HEK293 (cell line): ENCODE data around the gene NOG.
A peak's percentile ranks its signal among the peaks of the same experiment; 100 is the strongest.

ENCODE experiments used
- CTCF ChIA-PET: fragments of 350-600 bp; formaldehyde crosslinking; extraction: SDS; loops from one replicate; lab custom pipeline; 2021; ENCODE audit warnings: antibody characterized with exemption; lab: Yijun Ruan, JAX
- POLR2A ChIA-PET: fragments of 300-600 bp; formaldehyde crosslinking; extraction: SDS; loops from one replicate; lab custom pipeline; 2020; ENCODE audit warnings: antibody characterized with exemption, inconsistent platforms; lab: Yijun Ruan, JAX
- H3K27ac ChIP-seq: fragments of 200-500 bp; sonication (Bioruptor generic); 2 replicates; pipeline ENCODE4 v1.5.1; 2014; ENCODE audit warnings: low read depth, low read length, control low read depth, inconsistent platforms; ENCODE audit errors: extremely low read depth
- H3K36me3 ChIP-seq, 2 experiments: fragments of 200-500 bp in 1 of 2; sonication (Bioruptor generic) in 1 of 2; 1 replicate in 1 of 2; 2 replicates in 1 of 2; pipeline ENCODE4 v1.5.1; 2014 to 2017; ENCODE audit warnings: inconsistent platforms in 2 of 2, low read length in 2 of 2; ENCODE audit not compliant: control insufficient read depth in 2 of 2, insufficient read depth in 1 of 2
- H3K4me1 ChIP-seq: fragments of 200-500 bp; sonication (Bioruptor generic); 2 replicates; pipeline ENCODE4 v1.5.1; 2014; ENCODE audit warnings: mild to moderate bottlenecking, low read length, inconsistent platforms; ENCODE audit not compliant: control insufficient read depth, insufficient read depth
- H3K4me3 ChIP-seq: 2 replicates; pipeline ENCODE4 v1.5.1; 2011; ENCODE audit warnings: low read depth, mild to moderate bottlenecking, control low read depth, low read length, moderate library complexity
- H3K9me3 ChIP-seq: fragments of 200-500 bp; sonication (Bioruptor generic); 2 replicates; pipeline ENCODE4 v1.5.1; 2014; ENCODE audit warnings: low read depth, low read length, inconsistent platforms; ENCODE audit not compliant: control insufficient read depth, insufficient read depth
- BCL11B ChIP-seq: fragments of 450-650 bp; formaldehyde crosslinking; IDR thresholded peaks from 2 replicates; pipeline ENCODE4 v1.5.1; 2016; ENCODE audit warnings: low read depth, missing biosample characterization, missing genetic modification characterization
- HOXC10 ChIP-seq: sonication (generic); formaldehyde crosslinking; IDR thresholded peaks from 2 replicates; pipeline ENCODE4 v1.8.1; 2023; ENCODE audit warnings: mild to moderate bottlenecking, missing genetic modification reagents
- KLF9 ChIP-seq: fragments of 450-650 bp; formaldehyde crosslinking; IDR thresholded peaks from 2 replicates; pipeline ENCODE4 v1.5.1; 2016; ENCODE audit warnings: missing biosample characterization, missing genetic modification characterization, low read depth
- TCF7L2 ChIP-seq: IDR thresholded peaks from 2 replicates; pipeline ENCODE4 v1.6.1; 2011; ENCODE audit warnings: low read depth, mild to moderate bottlenecking, inconsistent platforms, low read length, moderate library complexity, borderline replicate concordance
- ZIC2 ChIP-seq: fragments of 450-650 bp; formaldehyde crosslinking; IDR thresholded peaks from 2 replicates; pipeline ENCODE4 v1.5.1; 2016; ENCODE audit warnings: missing biosample characterization, missing genetic modification characterization
- ZNF10 ChIP-seq: fragments of 450-650 bp; formaldehyde crosslinking; IDR thresholded peaks from 2 replicates; pipeline ENCODE4 v1.5.1; 2017; ENCODE audit warnings: missing biosample characterization, missing genetic modification characterization
- ZNF138 ChIP-seq: fragments of 450-650 bp; formaldehyde crosslinking; IDR thresholded peaks from 2 replicates; pipeline ENCODE4 v1.5.1; 2016; ENCODE audit warnings: missing biosample characterization, missing genetic modification characterization, borderline replicate concordance
- ZNF155 ChIP-seq: fragments of 450-650 bp; formaldehyde crosslinking; IDR thresholded peaks from 2 replicates; pipeline ENCODE4 v1.5.1; 2016; ENCODE audit warnings: missing biosample characterization, missing genetic modification characterization
- ZNF174 ChIP-seq: fragments of 450-650 bp; formaldehyde crosslinking; IDR thresholded peaks from 2 replicates; pipeline ENCODE4 v1.5.0; 2017; ENCODE audit warnings: missing biosample characterization, mild to moderate bottlenecking, missing genetic modification characterization
- ZNF274 ChIP-seq, 2 experiments: fragments of 200-500 bp in 1 of 2; fragments of 450-650 bp in 1 of 2; sonication (Bioruptor generic) in 1 of 2; formaldehyde crosslinking in 1 of 2; IDR thresholded peaks; 2 replicates each; pipeline versions ENCODE4 v1.5.1 to v1.6.1; 2014 to 2016; ENCODE audit warnings: borderline replicate concordance in 1 of 2, inconsistent platforms in 1 of 2, low read length in 1 of 2, missing biosample characterization in 1 of 2, missing genetic modification characterization in 1 of 2
- ZNF514 ChIP-seq: fragments of 450-650 bp; formaldehyde crosslinking; IDR thresholded peaks from 2 replicates; pipeline ENCODE4 v1.5.1; 2016; ENCODE audit warnings: missing biosample characterization, missing genetic modification characterization
- ZNF600 ChIP-seq: fragments of 450-650 bp; formaldehyde crosslinking; IDR thresholded peaks from 2 replicates; pipeline ENCODE4 v1.5.1; 2016; ENCODE audit warnings: missing biosample characterization, missing genetic modification characterization
- ZNF610 ChIP-seq: fragments of 450-650 bp; formaldehyde crosslinking; IDR thresholded peaks from 2 replicates; pipeline ENCODE4 v1.5.1; 2016; ENCODE audit warnings: missing biosample characterization, missing genetic modification characterization, borderline replicate concordance
- ZNF629 ChIP-seq: fragments of 450-650 bp; formaldehyde crosslinking; IDR thresholded peaks from 2 replicates; pipeline ENCODE4 v1.5.1; 2017; ENCODE audit warnings: missing biosample characterization, missing genetic modification characterization
- ZNF654 ChIP-seq: fragments of 450-650 bp; formaldehyde crosslinking; IDR thresholded peaks from 2 replicates; pipeline ENCODE4 v1.5.1; 2016; ENCODE audit warnings: low read depth, missing biosample characterization, missing genetic modification characterization
- ZNF670 ChIP-seq: fragments of 450-650 bp; formaldehyde crosslinking; IDR thresholded peaks from 2 replicates; pipeline ENCODE4 v1.5.1; 2016; ENCODE audit warnings: missing biosample characterization, missing genetic modification characterization, low read depth
- ZNF768 ChIP-seq: fragments of 450-650 bp; formaldehyde crosslinking; IDR thresholded peaks from 2 replicates; pipeline ENCODE4 v1.5.1; 2018; ENCODE audit warnings: missing biosample characterization, mild to moderate bottlenecking, missing genetic modification characterization
- TF ChIP-seq, protein P1 (sequence below): fragments of 450-650 bp; formaldehyde crosslinking; IDR thresholded peaks from 2 replicates; pipeline ENCODE4 v1.5.1; 2016; ENCODE audit warnings: missing biosample characterization, missing genetic modification characterization
- TF ChIP-seq, protein P2 (sequence below): fragments of 450-650 bp; formaldehyde crosslinking; IDR thresholded peaks from 2 replicates; pipeline ENCODE4 v1.5.1; 2017; ENCODE audit warnings: missing biosample characterization, missing genetic modification characterization
- TF ChIP-seq, protein P3 (sequence below): fragments of 450-650 bp; formaldehyde crosslinking; IDR thresholded peaks from 2 replicates; pipeline ENCODE4 v1.5.1; 2017; ENCODE audit warnings: missing biosample characterization, missing genetic modification characterization

Gene NOG

DNA sequence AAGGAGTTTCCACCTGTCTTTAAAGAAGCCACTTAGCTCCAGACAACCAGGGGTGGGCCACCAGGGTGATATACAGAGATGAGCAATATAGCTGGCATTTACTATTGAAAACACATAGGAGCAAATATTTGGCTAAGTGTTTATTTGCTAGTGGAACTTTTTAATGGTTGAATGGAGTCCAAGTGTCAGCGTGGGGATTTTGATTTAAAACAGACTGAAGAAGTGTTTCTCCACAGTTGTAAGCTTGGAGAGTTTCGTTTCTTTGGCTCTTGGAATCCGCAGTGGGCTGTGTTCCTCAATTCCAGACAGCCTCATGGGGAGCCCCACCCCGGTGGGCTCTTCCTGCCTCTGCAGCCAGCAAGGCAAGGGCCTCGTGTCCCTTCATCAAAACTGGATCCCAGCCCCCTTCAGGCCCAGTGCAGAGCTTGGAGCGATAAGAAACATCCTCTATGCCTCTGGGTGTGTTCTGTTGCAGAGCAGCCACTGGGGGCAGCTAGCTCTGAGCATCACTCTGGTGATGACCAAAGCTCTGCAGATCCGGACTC, 36.1 kb downstream of the NOG start:
- ChIA-PET CTCF (interaction anchor here (0.6 to 2.1 kb wide), 20 partner anchors 9 to 371 kb away, joined by 3 to 15 read pairs (median 5); partner anchors contain the start of gene NOG), POLR2A (interaction anchor here (0.9 to 1.1 kb wide), 2 partner anchors 32 to 36 kb away, joined by 3 read pairs; partner anchors contain the start of gene NOG)
- Histone ChIP-seq H3K36me3 (no peaks in the 10 kb centered on the region), H3K4me3 (no peak overlapping the region), H3K9me3 (no peaks in the 10 kb centered on the region), H3K27ac (no peak overlapping the region), H3K4me1 (no peaks in the 10 kb centered on the region)
- no peak for TF ChIP-seq ZNF600 (tag by site-specific recombination)
- TF ChIP-seq, protein P1, sequence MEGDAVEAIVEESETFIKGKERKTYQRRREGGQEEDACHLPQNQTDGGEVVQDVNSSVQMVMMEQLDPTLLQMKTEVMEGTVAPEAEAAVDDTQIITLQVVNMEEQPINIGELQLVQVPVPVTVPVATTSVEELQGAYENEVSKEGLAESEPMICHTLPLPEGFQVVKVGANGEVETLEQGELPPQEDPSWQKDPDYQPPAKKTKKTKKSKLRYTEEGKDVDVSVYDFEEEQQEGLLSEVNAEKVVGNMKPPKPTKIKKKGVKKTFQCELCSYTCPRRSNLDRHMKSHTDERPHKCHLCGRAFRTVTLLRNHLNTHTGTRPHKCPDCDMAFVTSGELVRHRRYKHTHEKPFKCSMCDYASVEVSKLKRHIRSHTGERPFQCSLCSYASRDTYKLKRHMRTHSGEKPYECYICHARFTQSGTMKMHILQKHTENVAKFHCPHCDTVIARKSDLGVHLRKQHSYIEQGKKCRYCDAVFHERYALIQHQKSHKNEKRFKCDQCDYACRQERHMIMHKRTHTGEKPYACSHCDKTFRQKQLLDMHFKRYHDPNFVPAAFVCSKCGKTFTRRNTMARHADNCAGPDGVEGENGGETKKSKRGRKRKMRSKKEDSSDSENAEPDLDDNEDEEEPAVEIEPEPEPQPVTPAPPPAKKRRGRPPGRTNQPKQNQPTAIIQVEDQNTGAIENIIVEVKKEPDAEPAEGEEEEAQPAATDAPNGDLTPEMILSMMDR (tag by site-specific recombination) = peak; percentile 59
- TF ChIP-seq ZIC2 (tag by site-specific recombination) = no peak
- TF ChIP-seq ZNF138 = no peak
- TF ChIP-seq, protein P2, sequence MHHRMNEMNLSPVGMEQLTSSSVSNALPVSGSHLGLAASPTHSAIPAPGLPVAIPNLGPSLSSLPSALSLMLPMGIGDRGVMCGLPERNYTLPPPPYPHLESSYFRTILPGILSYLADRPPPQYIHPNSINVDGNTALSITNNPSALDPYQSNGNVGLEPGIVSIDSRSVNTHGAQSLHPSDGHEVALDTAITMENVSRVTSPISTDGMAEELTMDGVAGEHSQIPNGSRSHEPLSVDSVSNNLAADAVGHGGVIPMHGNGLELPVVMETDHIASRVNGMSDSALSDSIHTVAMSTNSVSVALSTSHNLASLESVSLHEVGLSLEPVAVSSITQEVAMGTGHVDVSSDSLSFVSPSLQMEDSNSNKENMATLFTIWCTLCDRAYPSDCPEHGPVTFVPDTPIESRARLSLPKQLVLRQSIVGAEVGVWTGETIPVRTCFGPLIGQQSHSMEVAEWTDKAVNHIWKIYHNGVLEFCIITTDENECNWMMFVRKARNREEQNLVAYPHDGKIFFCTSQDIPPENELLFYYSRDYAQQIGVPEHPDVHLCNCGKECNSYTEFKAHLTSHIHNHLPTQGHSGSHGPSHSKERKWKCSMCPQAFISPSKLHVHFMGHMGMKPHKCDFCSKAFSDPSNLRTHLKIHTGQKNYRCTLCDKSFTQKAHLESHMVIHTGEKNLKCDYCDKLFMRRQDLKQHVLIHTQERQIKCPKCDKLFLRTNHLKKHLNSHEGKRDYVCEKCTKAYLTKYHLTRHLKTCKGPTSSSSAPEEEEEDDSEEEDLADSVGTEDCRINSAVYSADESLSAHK (tag by site-specific recombination) = no peak
- TF ChIP-seq ZNF174 = no peak
- no peak for TF ChIP-seq ZNF155

DNA sequence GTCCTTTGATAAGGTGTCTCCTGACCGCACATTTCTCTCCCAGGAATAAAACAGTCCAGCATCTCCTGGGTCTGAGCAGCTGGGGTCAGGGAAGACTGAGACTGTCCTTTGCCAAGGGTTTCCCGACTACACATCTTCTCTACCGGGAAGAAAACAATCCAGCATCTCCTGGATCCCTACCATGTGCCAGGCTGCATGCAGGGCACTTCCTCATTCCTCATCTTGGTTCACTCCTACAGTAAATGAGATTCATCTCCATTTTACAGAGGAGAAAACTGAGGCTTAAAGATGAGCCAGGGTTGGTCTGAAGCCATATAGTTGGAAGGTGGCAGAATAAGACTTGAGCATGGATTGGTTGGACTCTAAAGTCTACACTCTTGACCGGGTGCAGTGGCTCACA, 36.7 kb downstream of the NOG start:
- Histone ChIP-seq H3K27ac (no peak overlapping the region), H3K36me3 (no peaks in the 10 kb centered on the region), H3K9me3 (no peaks in the 10 kb centered on the region), H3K4me1 (no peaks in the 10 kb centered on the region), H3K4me3 (no peak overlapping the region)
- ChIA-PET CTCF (interaction anchor here (0.6 to 2.1 kb wide), 17 partner anchors 8 to 371 kb away, joined by 3 to 15 read pairs (median 5); partner anchors contain the start of gene NOG), POLR2A (interaction anchor here (0.9 kb wide), 1 partner anchor 33 kb away, joined by 3 read pairs; no protein-coding TSS in a partner anchor)
- no peak for TF ChIP-seq ZNF670 (tag by site-specific recombination)
- no peak for TF ChIP-seq BCL11B (tag by site-specific recombination)
- no peak for TF ChIP-seq ZNF10 (tag by site-specific recombination)
- TF ChIP-seq ZNF274 (IDR thresholded peaks at IDR 0.05; ENCODE audit: low read length) = no peak
- no peak for TF ChIP-seq ZNF274 (tag by site-specific recombination; IDR thresholded peaks at IDR 0.05; ENCODE audit: borderline replicate concordance)
- no peak for TF ChIP-seq ZNF514 (tag by site-specific recombination)
- TF ChIP-seq ZNF610 (tag by site-specific recombination) = no peak
- TF ChIP-seq ZNF654 (tag by site-specific recombination) = no peak
- TF ChIP-seq ZNF629 = no peak
- TF ChIP-seq ZNF768 (tag by site-specific recombination) = no peak
- TF ChIP-seq, protein P3, sequence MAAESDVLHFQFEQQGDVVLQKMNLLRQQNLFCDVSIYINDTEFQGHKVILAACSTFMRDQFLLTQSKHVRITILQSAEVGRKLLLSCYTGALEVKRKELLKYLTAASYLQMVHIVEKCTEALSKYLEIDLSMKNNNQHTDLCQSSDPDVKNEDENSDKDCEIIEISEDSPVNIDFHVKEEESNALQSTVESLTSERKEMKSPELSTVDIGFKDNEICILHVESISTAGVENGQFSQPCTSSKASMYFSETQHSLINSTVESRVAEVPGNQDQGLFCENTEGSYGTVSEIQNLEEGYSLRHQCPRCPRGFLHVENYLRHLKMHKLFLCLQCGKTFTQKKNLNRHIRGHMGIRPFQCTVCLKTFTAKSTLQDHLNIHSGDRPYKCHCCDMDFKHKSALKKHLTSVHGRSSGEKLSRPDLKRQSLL (tag by site-specific recombination) = no peak
- no peak for TF ChIP-seq KLF9 (tag by site-specific recombination)
- no peak for TF ChIP-seq HOXC10
- TF ChIP-seq TCF7L2 = no peak
